ENCODE data around the gene EIF4EBP2. TPM values are rescaled to one million over a fixed set of nuclear protein-coding genes. Genes with fewer than 3 reads are reported as not detected.

EIF4EBP2 gene
- total and polyA plus RNA-seq, 2 of the 13 experiments (the other 11 are each of a cell fraction or from before 2014, with no cell fraction given) = 16.9 to 22.0 TPM

DNA sequence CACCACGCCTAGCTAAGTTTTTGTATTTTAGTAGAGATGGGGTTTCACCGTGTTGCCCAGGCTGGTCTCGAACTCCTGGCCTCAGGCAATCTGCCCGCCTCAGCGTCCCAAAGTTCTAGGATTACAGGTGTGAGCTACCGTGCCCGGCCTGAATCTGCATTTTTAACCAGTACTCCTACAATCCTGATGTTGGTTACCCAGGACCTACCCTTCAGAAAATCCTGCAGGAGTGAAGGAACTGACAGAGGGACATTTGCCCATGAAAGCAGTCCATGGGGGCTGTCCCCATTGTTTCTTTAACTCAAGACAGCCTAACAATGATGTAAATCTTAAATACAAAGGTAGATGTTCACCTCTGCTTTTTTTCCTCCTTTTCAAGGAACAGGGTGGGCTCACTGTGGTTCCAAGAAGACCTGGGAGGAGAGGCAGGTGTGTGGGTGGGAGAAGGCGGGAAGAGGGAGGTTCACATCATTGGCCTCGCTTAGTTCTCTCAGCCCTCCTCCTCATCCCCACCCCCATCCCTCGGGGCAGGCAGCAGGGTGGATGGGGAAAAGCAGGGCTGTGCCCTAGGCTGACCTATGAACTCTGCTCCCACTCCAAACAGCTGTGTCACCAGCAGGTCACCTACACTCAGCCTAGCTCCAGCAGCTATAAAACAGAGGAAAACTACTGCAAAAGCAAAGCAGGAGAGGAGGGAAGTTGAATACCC is 35.0 kb upstream of the EIF4EBP2 start (continued):
- no peak for TF ChIP-seq ZNF577 (CRISPR knock-in tag; IDR thresholded peaks at IDR 0.05; ENCODE audit: borderline replicate concordance, low read depth)
- TF ChIP-seq ZNF605 (CRISPR knock-in tag; IDR thresholded peaks at IDR 0.05) = no peak
- TF ChIP-seq CENPT (CRISPR knock-in tag; IDR thresholded peaks at IDR 0.05; ENCODE audit: low read depth) = no peak
- no peak for TF ChIP-seq ZBTB44 (CRISPR knock-in tag; IDR thresholded peaks at IDR 0.05)
- TF ChIP-seq, protein P1, sequence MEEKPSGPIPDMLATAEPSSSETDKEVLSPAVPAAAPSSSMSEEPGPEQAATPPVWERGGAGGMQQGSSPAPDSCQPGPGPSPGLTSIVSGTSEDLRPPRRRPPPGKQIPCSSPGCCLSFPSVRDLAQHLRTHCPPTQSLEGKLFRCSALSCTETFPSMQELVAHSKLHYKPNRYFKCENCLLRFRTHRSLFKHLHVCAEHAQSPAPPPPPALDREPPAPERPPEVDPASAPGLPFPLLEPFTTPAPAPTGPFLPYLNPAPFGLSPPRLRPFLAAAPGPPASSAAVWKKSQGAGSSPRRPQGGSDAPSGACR (CRISPR knock-in tag; IDR thresholded peaks at IDR 0.05) = no peak
- no peak for TF ChIP-seq ZFP1 (CRISPR knock-in tag; IDR thresholded peaks at IDR 0.05)
- peak; percentile 37; the same call in 1 of the 2 replicates for TF ChIP-seq CREM (IDR thresholded peaks at IDR 0.05)
- TF ChIP-seq CREM (CRISPR knock-in tag; IDR thresholded peaks at IDR 0.05) = no peak
- TF ChIP-seq ZNF503 (CRISPR knock-in tag; IDR thresholded peaks at IDR 0.05) = 0 out of 2 replicates have a peak, but pooled peaks have one; percentile 32
- TF ChIP-seq ZNF331 (CRISPR knock-in tag; IDR thresholded peaks at IDR 0.05) = peak; percentile 84
- no peak for TF ChIP-seq NONO (IDR thresholded peaks at IDR 0.05)
- TF ChIP-seq NONO (CRISPR knock-in tag; conservative IDR thresholded peaks at IDR 0.05) = no peak
- TF ChIP-seq, protein P2, sequence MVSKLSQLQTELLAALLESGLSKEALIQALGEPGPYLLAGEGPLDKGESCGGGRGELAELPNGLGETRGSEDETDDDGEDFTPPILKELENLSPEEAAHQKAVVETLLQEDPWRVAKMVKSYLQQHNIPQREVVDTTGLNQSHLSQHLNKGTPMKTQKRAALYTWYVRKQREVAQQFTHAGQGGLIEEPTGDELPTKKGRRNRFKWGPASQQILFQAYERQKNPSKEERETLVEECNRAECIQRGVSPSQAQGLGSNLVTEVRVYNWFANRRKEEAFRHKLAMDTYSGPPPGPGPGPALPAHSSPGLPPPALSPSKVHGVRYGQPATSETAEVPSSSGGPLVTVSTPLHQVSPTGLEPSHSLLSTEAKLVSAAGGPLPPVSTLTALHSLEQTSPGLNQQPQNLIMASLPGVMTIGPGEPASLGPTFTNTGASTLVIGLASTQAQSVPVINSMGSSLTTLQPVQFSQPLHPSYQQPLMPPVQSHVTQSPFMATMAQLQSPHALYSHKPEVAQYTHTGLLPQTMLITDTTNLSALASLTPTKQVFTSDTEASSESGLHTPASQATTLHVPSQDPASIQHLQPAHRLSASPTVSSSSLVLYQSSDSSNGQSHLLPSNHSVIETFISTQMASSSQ (IDR thresholded peaks at IDR 0.05; ENCODE audit: low read depth) = no peak
- TF ChIP-seq, protein P2 (CRISPR knock-in tag; IDR thresholded peaks at IDR 0.05; ENCODE audit: borderline replicate concordance) = 0 out of 2 replicates have a peak, but pooled peaks have one; percentile 27
- no peak for TF ChIP-seq SNRNP70 (IDR thresholded peaks at IDR 0.05; ENCODE audit: low read depth, low read length)
- TF ChIP-seq TBX2 (CRISPR knock-in tag; IDR thresholded peaks at IDR 0.05; ENCODE audit: borderline replicate concordance) = peak; percentile 45; the same call in 1 of the 2 replicates
- TF ChIP-seq BHLHE40 (IDR thresholded peaks at IDR 0.05; ENCODE audit: low read length) = no peak
- TF ChIP-seq ZNF672 (CRISPR knock-in tag; IDR thresholded peaks at IDR 0.05) = no peak
- peak; percentile 97 for TF ChIP-seq NR2C2 (CRISPR knock-in tag; IDR thresholded peaks at IDR 0.05; ENCODE audit: borderline replicate concordance)
- no peak for TF ChIP-seq ZNF510 (CRISPR knock-in tag; IDR thresholded peaks at IDR 0.05; ENCODE audit: low read depth)
- peak; percentile 79 for TF ChIP-seq MED1 (CRISPR knock-in tag; IDR thresholded peaks at IDR 0.05)
- no peak for TF ChIP-seq KDM3A (CRISPR knock-in tag; IDR thresholded peaks at IDR 0.05; ENCODE audit: low read depth)
- TF ChIP-seq EZH2 (conservative IDR thresholded peaks at IDR 0.05; ENCODE audit: low read depth, low read length) = no peak
